Hepatocyte (in vitro differentiated cells): ENCODE results near the gene JAKMIP1.

Source experiments
- EZH2phosphoT487 ChIP-seq: fragments of 200-600 bp; sonication (generic); IDR thresholded peaks from one replicate; pipeline ENCODE4 v1.6.1; 2018; ENCODE audit warnings: antibody characterized with exemption, mild to moderate bottlenecking, low read depth, moderate library complexity; ENCODE audit not compliant: unreplicated experiment, severe bottlenecking
- TF ChIP-seq, protein P1 (sequence below): fragments of 200-600 bp; sonication (generic); IDR thresholded peaks from 2 replicates; pipeline ENCODE4 v1.5.1; 2016; ENCODE audit warnings: antibody characterized with exemption, mild to moderate bottlenecking; ENCODE audit not compliant: poor library complexity

DNA sequence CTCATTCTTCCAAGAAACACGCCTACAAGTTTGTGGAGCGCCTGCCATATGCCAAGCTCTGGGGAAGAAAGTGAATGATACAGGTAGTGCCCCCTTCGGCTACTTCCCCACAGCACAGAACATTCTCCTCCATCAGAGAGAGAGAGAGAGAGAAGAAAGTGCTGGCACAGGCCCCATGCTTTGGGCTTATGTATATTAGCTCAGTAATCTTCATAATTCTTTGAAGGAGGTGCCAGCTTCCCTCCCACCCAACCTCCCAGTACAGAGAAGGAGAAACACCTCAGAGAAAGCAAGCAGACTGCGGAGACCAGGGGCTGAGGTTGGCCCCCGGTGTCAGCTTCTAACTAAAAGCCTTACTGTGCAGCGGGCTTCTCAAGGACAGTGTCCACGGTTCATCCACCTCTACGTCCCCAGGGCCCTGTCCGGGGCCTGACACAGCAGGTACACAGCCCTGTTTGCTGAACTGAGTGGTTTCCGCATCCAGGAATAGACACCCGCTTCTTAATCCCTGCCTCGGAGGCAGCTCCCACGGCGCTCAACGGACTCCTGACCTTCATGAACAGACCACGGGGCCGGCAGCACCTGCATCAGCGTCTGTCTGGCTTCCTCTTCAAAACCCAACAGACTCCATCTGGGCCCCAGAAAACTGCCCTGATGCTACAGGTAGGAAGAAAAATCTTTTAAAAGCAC lies 50.2 kb downstream of the JAKMIP1 start:
- TF ChIP-seq, protein P1, sequence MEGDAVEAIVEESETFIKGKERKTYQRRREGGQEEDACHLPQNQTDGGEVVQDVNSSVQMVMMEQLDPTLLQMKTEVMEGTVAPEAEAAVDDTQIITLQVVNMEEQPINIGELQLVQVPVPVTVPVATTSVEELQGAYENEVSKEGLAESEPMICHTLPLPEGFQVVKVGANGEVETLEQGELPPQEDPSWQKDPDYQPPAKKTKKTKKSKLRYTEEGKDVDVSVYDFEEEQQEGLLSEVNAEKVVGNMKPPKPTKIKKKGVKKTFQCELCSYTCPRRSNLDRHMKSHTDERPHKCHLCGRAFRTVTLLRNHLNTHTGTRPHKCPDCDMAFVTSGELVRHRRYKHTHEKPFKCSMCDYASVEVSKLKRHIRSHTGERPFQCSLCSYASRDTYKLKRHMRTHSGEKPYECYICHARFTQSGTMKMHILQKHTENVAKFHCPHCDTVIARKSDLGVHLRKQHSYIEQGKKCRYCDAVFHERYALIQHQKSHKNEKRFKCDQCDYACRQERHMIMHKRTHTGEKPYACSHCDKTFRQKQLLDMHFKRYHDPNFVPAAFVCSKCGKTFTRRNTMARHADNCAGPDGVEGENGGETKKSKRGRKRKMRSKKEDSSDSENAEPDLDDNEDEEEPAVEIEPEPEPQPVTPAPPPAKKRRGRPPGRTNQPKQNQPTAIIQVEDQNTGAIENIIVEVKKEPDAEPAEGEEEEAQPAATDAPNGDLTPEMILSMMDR: no peak
- TF ChIP-seq EZH2phosphoT487: no peak
